ENCODE results near the gene CST9.
"Not testable (repeated sequence)": the region's sequence is repeated elsewhere in the genome, so short reads cannot be mapped to it uniquely, and the experiment has no call there.

CST9 gene

DNA sequence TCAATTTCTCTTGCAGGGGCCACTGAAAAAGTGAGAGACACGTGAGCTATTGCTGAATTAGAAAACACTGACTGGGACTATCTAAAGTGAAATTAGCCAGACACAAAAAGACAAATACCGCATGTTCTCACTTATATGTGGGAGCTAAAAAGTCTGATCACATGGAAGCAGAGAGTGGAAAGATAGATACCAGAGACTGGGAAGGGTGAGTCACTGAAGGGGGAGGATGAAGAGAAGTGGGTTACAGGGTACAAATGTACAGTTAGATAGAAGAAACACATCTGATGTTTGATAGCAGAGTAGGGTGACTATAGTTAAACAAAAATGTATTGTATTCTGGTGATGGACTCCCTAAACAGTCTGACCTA lies 18.6 kb upstream of the CST9 start:
- H3K36me3 ChIP-seq (ENCODE audit: control insufficient read depth, low read length) = no peaks in the 10 kb centered on the region
- no peak overlapping the region for H3K27ac ChIP-seq (ENCODE audit: low read depth, low read length)
- peaks cover 4% of the 10 kb centered on the region; the same call in 1 of the 2 replicates for H3K27me3 ChIP-seq (ENCODE audit: control insufficient read depth, low read length)
- H3K9me2 ChIP-seq (replicated peaks; ENCODE audit: control insufficient read depth, low read length) = no peaks in the 10 kb centered on the region
- no peaks in the 10 kb centered on the region for H3K9me3 ChIP-seq (ENCODE audit: control insufficient read depth, insufficient read depth, low read length)
- H4K20me1 ChIP-seq (ENCODE audit: control insufficient read depth, insufficient read depth, low read depth, low read length) = no peaks in the 10 kb centered on the region
- H3K4me2 ChIP-seq (ENCODE audit: low read length) = no peak overlapping the region
- H3K79me2 ChIP-seq (ENCODE audit: control insufficient read depth, low read length) = no peaks in the 10 kb centered on the region
- TF ChIP-seq, protein P1, sequence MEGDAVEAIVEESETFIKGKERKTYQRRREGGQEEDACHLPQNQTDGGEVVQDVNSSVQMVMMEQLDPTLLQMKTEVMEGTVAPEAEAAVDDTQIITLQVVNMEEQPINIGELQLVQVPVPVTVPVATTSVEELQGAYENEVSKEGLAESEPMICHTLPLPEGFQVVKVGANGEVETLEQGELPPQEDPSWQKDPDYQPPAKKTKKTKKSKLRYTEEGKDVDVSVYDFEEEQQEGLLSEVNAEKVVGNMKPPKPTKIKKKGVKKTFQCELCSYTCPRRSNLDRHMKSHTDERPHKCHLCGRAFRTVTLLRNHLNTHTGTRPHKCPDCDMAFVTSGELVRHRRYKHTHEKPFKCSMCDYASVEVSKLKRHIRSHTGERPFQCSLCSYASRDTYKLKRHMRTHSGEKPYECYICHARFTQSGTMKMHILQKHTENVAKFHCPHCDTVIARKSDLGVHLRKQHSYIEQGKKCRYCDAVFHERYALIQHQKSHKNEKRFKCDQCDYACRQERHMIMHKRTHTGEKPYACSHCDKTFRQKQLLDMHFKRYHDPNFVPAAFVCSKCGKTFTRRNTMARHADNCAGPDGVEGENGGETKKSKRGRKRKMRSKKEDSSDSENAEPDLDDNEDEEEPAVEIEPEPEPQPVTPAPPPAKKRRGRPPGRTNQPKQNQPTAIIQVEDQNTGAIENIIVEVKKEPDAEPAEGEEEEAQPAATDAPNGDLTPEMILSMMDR (IDR thresholded peaks at IDR 0.05; ENCODE audit: low read depth, low read length, poor library complexity, severe bottlenecking) = no peak
- TF ChIP-seq EZH2phosphoT487 (IDR thresholded peaks at IDR 0.05; ENCODE audit: borderline replicate concordance, low read length) = no peak
- H3K4me1 ChIP-seq (ENCODE audit: control insufficient read depth, low read length) = no peaks in the 10 kb centered on the region
- H3F3A ChIP-seq (ENCODE audit: control insufficient read depth, insufficient read depth) = no peaks in the 10 kb centered on the region
- no peak overlapping the region for H3K4me3 ChIP-seq (ENCODE audit: low read length)

DNA sequence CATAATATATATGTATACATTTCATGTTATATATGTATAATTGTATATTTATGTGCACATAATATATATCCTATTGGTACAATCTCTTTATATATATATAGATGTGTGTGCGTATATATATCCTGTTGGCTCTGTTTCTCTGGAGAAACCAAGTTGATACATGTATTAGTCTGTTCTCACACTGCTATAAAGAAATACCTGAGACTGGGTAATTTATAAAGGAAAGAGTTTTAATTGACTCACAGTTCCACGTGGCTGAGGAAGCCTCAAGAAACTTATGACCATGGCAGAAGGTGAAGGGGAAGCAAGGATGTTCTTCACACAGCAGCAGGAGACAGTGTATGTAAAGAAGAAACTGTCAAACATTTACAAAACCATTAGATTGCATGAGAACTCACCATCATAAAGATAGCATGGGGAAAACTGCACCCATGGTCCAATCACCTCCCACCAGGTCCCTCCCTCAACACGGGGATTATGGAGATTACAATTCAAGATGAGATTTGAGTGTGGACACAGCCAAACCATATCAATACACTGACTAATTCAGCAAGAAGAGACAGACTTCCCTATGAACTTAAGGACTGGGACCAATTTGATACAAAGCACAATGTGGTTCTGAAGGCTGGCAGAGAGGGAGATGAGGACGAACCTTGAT lies 18.1 kb upstream of the CST9 start:
- Histone ChIP-seq H3K4me1 (ENCODE audit: control insufficient read depth, low read length) (no peaks in the 10 kb centered on the region), H3K9me3 (ENCODE audit: control insufficient read depth, insufficient read depth, low read length) (no peaks in the 10 kb centered on the region), H3K9me2 (replicated peaks; ENCODE audit: control insufficient read depth, low read length) (no peaks in the 10 kb centered on the region), H3K4me2 (ENCODE audit: low read length) (no peak overlapping the region), H4K20me1 (ENCODE audit: control insufficient read depth, insufficient read depth, low read depth, low read length) (no peaks in the 10 kb centered on the region), H3K27ac (ENCODE audit: low read depth, low read length) (no peak overlapping the region), H3K4me3 (ENCODE audit: low read length) (no peak overlapping the region), H3K36me3 (ENCODE audit: control insufficient read depth, low read length) (no peaks in the 10 kb centered on the region), H3K79me2 (ENCODE audit: control insufficient read depth, low read length) (no peaks in the 10 kb centered on the region), H3K27me3 (ENCODE audit: control insufficient read depth, low read length) (peaks cover 3% of the 10 kb centered on the region; the same call in 1 of the 2 replicates), H3F3A (ENCODE audit: control insufficient read depth, insufficient read depth) (no peaks in the 10 kb centered on the region)
- no peak for TF ChIP-seq EZH2phosphoT487 (IDR thresholded peaks at IDR 0.05; ENCODE audit: borderline replicate concordance, low read length)
- TF ChIP-seq, protein P1 (IDR thresholded peaks at IDR 0.05; ENCODE audit: low read depth, low read length, poor library complexity, severe bottlenecking) = no peak

DNA sequence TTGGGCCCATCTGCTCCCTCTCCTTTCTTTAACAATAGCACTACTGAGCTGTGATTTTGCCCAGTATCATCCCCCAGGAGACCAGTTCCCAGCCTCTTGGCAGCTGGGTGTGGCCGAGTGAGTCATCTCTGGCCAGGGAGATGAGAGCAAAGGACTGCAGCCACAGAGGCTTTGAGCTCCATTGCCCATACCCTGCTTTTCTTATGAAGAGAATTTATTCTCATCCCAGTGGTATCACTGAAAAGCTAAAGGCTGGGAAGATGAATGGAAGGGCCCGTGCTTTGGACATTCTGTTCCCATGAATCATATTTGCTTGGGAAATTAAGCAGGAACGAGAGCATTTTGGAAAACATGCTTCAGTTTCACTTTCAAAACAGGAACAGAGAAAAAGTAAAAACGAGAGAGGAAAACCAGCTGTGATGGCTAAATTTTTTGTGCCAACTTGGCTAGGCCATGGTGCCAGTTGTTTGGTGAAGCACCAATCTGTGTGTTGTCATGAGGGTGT lies 17.2 kb upstream of the CST9 start:
- Histone ChIP-seq H3K36me3 (ENCODE audit: control insufficient read depth, low read length) (no peaks in the 10 kb centered on the region), H3K79me2 (ENCODE audit: control insufficient read depth, low read length) (no peaks in the 10 kb centered on the region), H3K27ac (ENCODE audit: low read depth, low read length) (no peak overlapping the region), H3K4me3 (ENCODE audit: low read length) (no peak overlapping the region), H3K9me3 (ENCODE audit: control insufficient read depth, insufficient read depth, low read length) (no peaks in the 10 kb centered on the region), H3F3A (ENCODE audit: control insufficient read depth, insufficient read depth) (no peaks in the 10 kb centered on the region), H3K27me3 (ENCODE audit: control insufficient read depth, low read length) (no peaks in the 10 kb centered on the region), H3K4me1 (ENCODE audit: control insufficient read depth, low read length) (no peaks in the 10 kb centered on the region), H3K9me2 (replicated peaks; ENCODE audit: control insufficient read depth, low read length) (no peaks in the 10 kb centered on the region), H3K4me2 (ENCODE audit: low read length) (no peak overlapping the region), H4K20me1 (ENCODE audit: control insufficient read depth, insufficient read depth, low read depth, low read length) (no peaks in the 10 kb centered on the region)
- TF ChIP-seq EZH2phosphoT487 (IDR thresholded peaks at IDR 0.05; ENCODE audit: borderline replicate concordance, low read length) = no peak
- TF ChIP-seq, protein P1 (IDR thresholded peaks at IDR 0.05; ENCODE audit: low read depth, low read length, poor library complexity, severe bottlenecking) = no peak

DNA sequence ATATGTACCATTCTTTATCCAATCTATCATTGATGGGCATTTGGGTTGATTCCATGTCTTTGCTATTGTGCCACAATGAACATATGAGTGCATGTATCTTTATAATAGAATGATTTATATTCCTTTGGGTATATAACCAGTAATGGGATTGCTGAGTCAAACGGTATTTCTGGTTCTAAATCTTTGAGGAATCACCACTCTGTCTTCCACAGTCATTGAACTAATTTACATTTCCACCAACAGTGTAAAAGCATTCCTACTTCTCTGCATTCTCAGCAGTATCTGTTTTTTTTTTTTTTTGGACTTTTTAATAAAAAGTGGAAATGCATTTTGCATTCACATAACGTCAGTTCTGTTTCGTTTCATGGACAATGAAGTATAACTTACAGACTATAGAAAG lies 16.7 kb upstream of the CST9 start:
- not testable (repeated sequence) for H3F3A ChIP-seq (ENCODE audit: control insufficient read depth, insufficient read depth); H4K20me1 ChIP-seq (ENCODE audit: control insufficient read depth, insufficient read depth, low read depth, low read length); H3K27ac ChIP-seq (ENCODE audit: low read depth, low read length); H3K79me2 ChIP-seq (ENCODE audit: control insufficient read depth, low read length); H3K36me3 ChIP-seq (ENCODE audit: control insufficient read depth, low read length); H3K4me1 ChIP-seq (ENCODE audit: control insufficient read depth, low read length); H3K9me2 ChIP-seq (replicated peaks; ENCODE audit: control insufficient read depth, low read length); H3K4me2 ChIP-seq (ENCODE audit: low read length); H3K9me3 ChIP-seq (ENCODE audit: control insufficient read depth, insufficient read depth, low read length); H3K27me3 ChIP-seq (ENCODE audit: control insufficient read depth, low read length); H3K4me3 ChIP-seq (ENCODE audit: low read length)

DNA sequence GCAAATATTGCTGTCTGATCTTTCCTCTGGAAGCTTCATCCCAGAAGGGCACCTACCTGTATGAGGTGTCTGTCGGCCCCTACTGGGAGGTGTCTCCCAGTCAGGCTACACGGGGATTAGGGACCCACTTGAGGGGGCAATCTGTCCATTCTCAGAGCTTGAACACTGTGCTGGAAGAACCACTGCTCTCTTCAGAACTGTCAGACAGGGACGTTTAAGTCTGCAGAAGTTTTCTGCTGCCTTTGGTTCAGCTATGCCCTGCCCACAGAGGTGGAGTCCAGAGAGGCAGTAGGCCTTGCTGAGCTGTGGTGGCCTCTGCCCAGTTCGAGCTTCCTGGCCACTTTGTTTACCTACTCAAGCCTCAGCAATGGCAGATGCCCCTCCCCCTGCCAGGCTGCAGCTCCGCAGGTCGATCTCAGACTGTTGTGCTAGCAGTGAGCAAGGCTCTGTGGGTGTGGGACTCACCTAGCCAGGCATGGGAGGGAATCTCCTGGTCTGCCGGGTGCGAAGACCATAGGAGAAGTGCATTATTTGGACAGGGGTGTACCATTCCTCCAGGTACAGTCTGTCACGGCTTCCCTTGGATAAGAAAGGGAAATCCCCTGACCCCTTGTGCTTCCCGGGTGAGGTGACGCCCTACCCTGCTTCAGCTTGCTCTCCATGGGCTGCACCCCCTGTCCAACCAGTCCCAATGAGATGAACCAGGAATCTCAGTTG lies 15.1 kb upstream of the CST9 start:
- H3K36me3 ChIP-seq (ENCODE audit: control insufficient read depth, low read length); H3K4me3 ChIP-seq (ENCODE audit: low read length); H3K79me2 ChIP-seq (ENCODE audit: control insufficient read depth, low read length); H3K9me2 ChIP-seq (replicated peaks; ENCODE audit: control insufficient read depth, low read length); H3K27ac ChIP-seq (ENCODE audit: low read depth, low read length); H3K27me3 ChIP-seq (ENCODE audit: control insufficient read depth, low read length); H3K4me2 ChIP-seq (ENCODE audit: low read length); H3K4me1 ChIP-seq (ENCODE audit: control insufficient read depth, low read length); H3K9me3 ChIP-seq (ENCODE audit: control insufficient read depth, insufficient read depth, low read length); H3F3A ChIP-seq (ENCODE audit: control insufficient read depth, insufficient read depth); H4K20me1 ChIP-seq (ENCODE audit: control insufficient read depth, insufficient read depth, low read depth, low read length): not testable (repeated sequence)

Data from DOHH2 (cell line).